Keratinocyte (primary cell): ENCODE data around the gene CD93.

ENCODE experiments used
- EZH2 ChIP-seq: IDR thresholded peaks from one replicate; pipeline ENCODE4 v1.6.1; 2012; ENCODE audit warnings: inconsistent platforms, mild to moderate bottlenecking, low read length, moderate library complexity
- TF ChIP-seq, protein P1 (sequence below), 3 experiments: IDR thresholded peaks in 1 of 3; conservative IDR thresholded peaks in 1 of 3; optimal IDR thresholded peaks in 1 of 3; 2 replicates in 2 of 3; 3 replicates in 1 of 3; pipeline versions ENCODE3 to v1.5.1; 2011; ENCODE audit warnings: low read length in 3 of 3, mild to moderate bottlenecking in 3 of 3, moderate library complexity in 2 of 3, control low read depth in 1 of 3, inconsistent platforms in 1 of 3; ENCODE audit not compliant: insufficient read depth in 2 of 3; ENCODE audit errors: extremely low read depth in 1 of 3

DNA sequence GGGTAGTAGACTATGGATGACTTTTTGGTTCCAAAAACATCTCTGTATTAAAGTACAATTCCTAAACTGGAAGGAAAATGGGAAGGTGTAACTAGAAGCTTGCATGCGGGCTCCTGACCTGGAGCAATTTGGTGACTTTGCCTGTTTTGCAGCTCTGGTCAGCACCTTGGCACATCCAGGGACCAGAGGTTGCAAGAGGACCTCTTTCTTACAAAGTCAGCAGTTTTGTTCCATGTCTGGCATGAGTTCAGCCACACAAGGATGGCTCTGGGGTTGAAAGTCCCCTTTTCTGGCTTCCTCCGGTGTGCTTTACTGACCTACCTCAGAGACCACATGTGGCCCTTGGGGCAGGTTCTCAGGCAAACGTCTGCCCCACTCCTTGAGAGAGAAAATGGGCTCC lies 22.7 kb upstream of the CD93 start:
- TF ChIP-seq, protein P1, sequence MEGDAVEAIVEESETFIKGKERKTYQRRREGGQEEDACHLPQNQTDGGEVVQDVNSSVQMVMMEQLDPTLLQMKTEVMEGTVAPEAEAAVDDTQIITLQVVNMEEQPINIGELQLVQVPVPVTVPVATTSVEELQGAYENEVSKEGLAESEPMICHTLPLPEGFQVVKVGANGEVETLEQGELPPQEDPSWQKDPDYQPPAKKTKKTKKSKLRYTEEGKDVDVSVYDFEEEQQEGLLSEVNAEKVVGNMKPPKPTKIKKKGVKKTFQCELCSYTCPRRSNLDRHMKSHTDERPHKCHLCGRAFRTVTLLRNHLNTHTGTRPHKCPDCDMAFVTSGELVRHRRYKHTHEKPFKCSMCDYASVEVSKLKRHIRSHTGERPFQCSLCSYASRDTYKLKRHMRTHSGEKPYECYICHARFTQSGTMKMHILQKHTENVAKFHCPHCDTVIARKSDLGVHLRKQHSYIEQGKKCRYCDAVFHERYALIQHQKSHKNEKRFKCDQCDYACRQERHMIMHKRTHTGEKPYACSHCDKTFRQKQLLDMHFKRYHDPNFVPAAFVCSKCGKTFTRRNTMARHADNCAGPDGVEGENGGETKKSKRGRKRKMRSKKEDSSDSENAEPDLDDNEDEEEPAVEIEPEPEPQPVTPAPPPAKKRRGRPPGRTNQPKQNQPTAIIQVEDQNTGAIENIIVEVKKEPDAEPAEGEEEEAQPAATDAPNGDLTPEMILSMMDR (optimal IDR thresholded peaks at IDR 0.05 in 1 of 3, IDR thresholded peaks at IDR 0.05 in 1 of 3, conservative IDR thresholded peaks at IDR 0.05 in 1 of 3; ENCODE audit: extremely low read depth in 1 of 3, insufficient read depth in 2 of 3, low read length in 3 of 3): no peak
- TF ChIP-seq EZH2: no peak
